CD14-positive monocyte (primary cell): Measurements from ENCODE around the gene CREB3L1. TPM values are rescaled to one million over a fixed set of nuclear protein-coding genes. Genes with fewer than 3 reads are reported as not detected.

Experiments
- DNase-seq, 3 donors: peaks; one replicate each; pipeline ENCODE4 v3.0.0-alpha.2; 2011 to 2022
- H2AFZ ChIP-seq: 2 replicates; pipeline ENCODE4 v1.6.0; 2012; ENCODE audit warnings: mild to moderate bottlenecking, low read depth, low read length, inconsistent platforms; ENCODE audit not compliant: insufficient read depth, poor library complexity, severe bottlenecking
- H3K27ac ChIP-seq, 2 donors: 1 replicate in 1 of 2; 2 replicates in 1 of 2; pipeline ENCODE4 v1.5.1; 2012 to 2013; ENCODE audit warnings: low read length in 2 of 2, control low read depth in 1 of 2, inconsistent platforms in 1 of 2, low read depth in 1 of 2, mild to moderate bottlenecking in 1 of 2
- H3K27me3 ChIP-seq, 2 donors: one replicate each; pipeline versions ENCODE4 v1.6.0 to v1.6.1; 2011 to 2013; ENCODE audit warnings: low read length in 2 of 2; ENCODE audit not compliant: control insufficient read depth in 2 of 2, insufficient read depth in 2 of 2
- H3K36me3 ChIP-seq, 2 donors: replicated peaks in 1 of 2; 1 replicate in 1 of 2; 2 replicates in 1 of 2; pipeline versions ENCODE4 v1.5.1 to v1.6.1; 2012 to 2013; ENCODE audit warnings: low read length in 2 of 2, control low read depth in 1 of 2, inconsistent platforms in 1 of 2, mild to moderate bottlenecking in 1 of 2; ENCODE audit not compliant: insufficient read depth in 2 of 2, control insufficient read depth in 1 of 2
- H3K4me1 ChIP-seq, 2 donors: 1 replicate in 1 of 2; 2 replicates in 1 of 2; pipeline versions ENCODE4 v1.5.1 to v1.6.1; 2012 to 2013; ENCODE audit warnings: low read length in 2 of 2, control low read depth in 1 of 2, inconsistent platforms in 1 of 2, mild to moderate bottlenecking in 1 of 2, moderate library complexity in 1 of 2; ENCODE audit not compliant: insufficient read depth in 2 of 2, control insufficient read depth in 1 of 2
- H3K4me2 ChIP-seq: replicated peaks from 2 replicates; pipeline ENCODE3; 2012; ENCODE audit warnings: low read length, moderate library complexity, mild to moderate bottlenecking; ENCODE audit not compliant: poor library complexity, severe bottlenecking; ENCODE audit errors: extremely low read depth
- H3K4me3 ChIP-seq, 3 experiments: fragments of 200-600 bp in 1 of 3; sonication (generic) in 1 of 3; replicated peaks in 1 of 3; 1 replicate in 2 of 3; 2 replicates in 1 of 3; pipeline ENCODE4 v1.5.1; 2011 to 2013; ENCODE audit warnings: low read length in 3 of 3, mild to moderate bottlenecking in 3 of 3, control low read depth in 2 of 3, low read depth in 2 of 3, inconsistent platforms in 1 of 3, moderate library complexity in 1 of 3
- H3K79me2 ChIP-seq: 2 replicates; pipeline ENCODE4 v1.6.0; 2012; ENCODE audit warnings: mild to moderate bottlenecking, control low read depth, inconsistent platforms, low read length, moderate library complexity; ENCODE audit not compliant: insufficient read depth
- H3K9ac ChIP-seq: 2 replicates; pipeline ENCODE4 v1.6.0; 2017; ENCODE audit warnings: low read length, mild to moderate bottlenecking; ENCODE audit not compliant: insufficient read depth, poor library complexity, severe bottlenecking
- H3K9me3 ChIP-seq, 2 donors: replicated peaks in 1 of 2; 1 replicate in 1 of 2; 2 replicates in 1 of 2; pipeline versions ENCODE4 v1.5.1 to v1.6.1; 2012 to 2013; ENCODE audit warnings: low read length in 2 of 2, control low read depth in 1 of 2; ENCODE audit not compliant: control insufficient read depth in 1 of 2, insufficient read depth in 1 of 2
- H4K20me1 ChIP-seq: 2 replicates; pipeline ENCODE4 v1.6.0; 2012; ENCODE audit warnings: mild to moderate bottlenecking, low read length, control low read depth, moderate library complexity; ENCODE audit not compliant: insufficient read depth
- H3K27ac Mint-ChIP-seq, 7 donors: one replicate each; pipeline ENCODE4 v1.8.0; 2020; ENCODE audit warnings: mild to moderate bottlenecking in 7 of 7, mixed read lengths in 7 of 7, moderate library complexity in 6 of 7, inconsistent platforms in 2 of 7
- H3K27me3 Mint-ChIP-seq, 3 donors: one replicate each; pipeline ENCODE4 v1.8.0; 2021 to 2022; ENCODE audit warnings: low read depth in 3 of 3, mild to moderate bottlenecking in 3 of 3, mixed read lengths in 3 of 3, moderate library complexity in 3 of 3, inconsistent platforms in 1 of 3
- H3K36me3 Mint-ChIP-seq, 2 donors: one replicate each; pipeline ENCODE4 v1.8.0; 2020; ENCODE audit warnings: mixed read lengths in 2 of 2, inconsistent platforms in 1 of 2, mild to moderate bottlenecking in 1 of 2
- H3K4me1 Mint-ChIP-seq: one replicate; pipeline ENCODE4 v1.8.0; 2020; ENCODE audit warnings: mild to moderate bottlenecking, mixed read lengths
- H3K4me3 Mint-ChIP-seq, 2 donors: one replicate each; pipeline ENCODE4 v1.8.0; 2020; ENCODE audit warnings: mild to moderate bottlenecking in 2 of 2, mixed read lengths in 2 of 2, moderate library complexity in 1 of 2
- H3K9me3 Mint-ChIP-seq, 7 donors: one replicate each; pipeline ENCODE4 v1.8.0; 2020 to 2022; ENCODE audit warnings: mixed read lengths in 7 of 7, mild to moderate bottlenecking in 6 of 7, moderate library complexity in 6 of 7, inconsistent platforms in 2 of 7
- WGBS: methylation state at CpG from one replicate; pipeline ENCODE4 v1.1.5; 2013; ENCODE audit warnings: missing lambda C conversion rate; ENCODE audit not compliant: insufficient coverage; 5-methylcytosine and 5-hydroxymethylcytosine counted together
- intact Hi-C, 2 donors: fragments of 100-400 bp; cut with micrococcal nuclease; formaldehyde crosslinking; loops; one replicate each; pipeline versions ENCODE4 v1.15.0 to v1.15.1; 2023
- polyA plus RNA-seq, 3 donors: library from polyadenylated mRNA; depleted of rRNA in 1 of 3; unstranded in 2 of 3; stranded (reverse) in 1 of 3; fragments of 300-500 nt in 2 of 3; fragments of >200 nt in 1 of 3; fragmentation: Illumina TruSeq in 2 of 3; gene quantifications; 1 replicate in 2 of 3; 2 replicates in 1 of 3; pipeline ENCODE4 v1.2.3, GENCODE V29; 2012 to 2021
- TF ChIP-seq, protein P1 (sequence below): fragments of 200-600 bp; IDR thresholded peaks from one replicate; pipeline ENCODE4 v1.8.0; 2022; ENCODE audit warnings: antibody characterized with exemption, mild to moderate bottlenecking

CREB3L1 gene
- polyA plus RNA-seq, 3 donors = not detected

DNA sequence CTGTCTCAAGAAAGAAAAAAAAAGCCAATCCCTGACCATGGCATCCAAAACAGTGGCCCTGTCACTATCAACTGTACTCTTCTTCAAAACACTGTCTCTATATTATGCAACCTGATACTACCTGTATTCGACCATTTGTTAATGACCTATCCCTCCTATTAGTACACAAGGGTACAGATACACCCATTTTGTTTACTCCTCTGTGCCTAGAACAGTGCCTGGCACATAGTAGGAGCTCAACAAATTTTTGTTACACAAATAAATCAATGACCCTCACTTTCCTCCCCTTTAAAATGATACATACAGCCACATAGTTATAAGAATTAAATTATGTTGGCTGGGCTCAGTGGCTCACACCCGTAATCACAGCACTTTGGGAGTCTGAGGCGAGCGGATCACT, 13.4 kb upstream of the CREB3L1 start:
- Mint-ChIP-seq H3K27ac (no peak overlapping the region), H3K4me1 (peaks cover 8% of the 10 kb centered on the region), H3K27me3 (peaks cover 0 to 5% (median 5%) of the 10 kb centered on the region in 3 donors), H3K9me3 (peaks cover 0 to 3% (median 0%) of the 10 kb centered on the region in 7 donors), H3K36me3 (no peaks in the 10 kb centered on the region), H3K4me3 (no peak overlapping the region)
- Histone ChIP-seq H3K4me3 (no peak overlapping the region), H3K9ac (no peak overlapping the region), H3K36me3 (no peaks in the 10 kb centered on the region), H3K9me3 (no peaks in the 10 kb centered on the region), H4K20me1 (no peaks in the 10 kb centered on the region), H3K79me2 (no peaks in the 10 kb centered on the region), H3K4me2 (no peak overlapping the region), H3K27ac (no peak overlapping the region), H3K27me3 (no peaks in the 10 kb centered on the region), H3K4me1 (peaks cover 0 to 5% of the 10 kb centered on the region in 2 donors), H2AFZ (no peak overlapping the region)
- DNase-seq = no peak
- WGBS = 82% methylated on average over 1 of the region's 4 CpGs
- intact Hi-C loops = no loop called here
- TF ChIP-seq, protein P1, sequence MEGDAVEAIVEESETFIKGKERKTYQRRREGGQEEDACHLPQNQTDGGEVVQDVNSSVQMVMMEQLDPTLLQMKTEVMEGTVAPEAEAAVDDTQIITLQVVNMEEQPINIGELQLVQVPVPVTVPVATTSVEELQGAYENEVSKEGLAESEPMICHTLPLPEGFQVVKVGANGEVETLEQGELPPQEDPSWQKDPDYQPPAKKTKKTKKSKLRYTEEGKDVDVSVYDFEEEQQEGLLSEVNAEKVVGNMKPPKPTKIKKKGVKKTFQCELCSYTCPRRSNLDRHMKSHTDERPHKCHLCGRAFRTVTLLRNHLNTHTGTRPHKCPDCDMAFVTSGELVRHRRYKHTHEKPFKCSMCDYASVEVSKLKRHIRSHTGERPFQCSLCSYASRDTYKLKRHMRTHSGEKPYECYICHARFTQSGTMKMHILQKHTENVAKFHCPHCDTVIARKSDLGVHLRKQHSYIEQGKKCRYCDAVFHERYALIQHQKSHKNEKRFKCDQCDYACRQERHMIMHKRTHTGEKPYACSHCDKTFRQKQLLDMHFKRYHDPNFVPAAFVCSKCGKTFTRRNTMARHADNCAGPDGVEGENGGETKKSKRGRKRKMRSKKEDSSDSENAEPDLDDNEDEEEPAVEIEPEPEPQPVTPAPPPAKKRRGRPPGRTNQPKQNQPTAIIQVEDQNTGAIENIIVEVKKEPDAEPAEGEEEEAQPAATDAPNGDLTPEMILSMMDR = no peak

DNA sequence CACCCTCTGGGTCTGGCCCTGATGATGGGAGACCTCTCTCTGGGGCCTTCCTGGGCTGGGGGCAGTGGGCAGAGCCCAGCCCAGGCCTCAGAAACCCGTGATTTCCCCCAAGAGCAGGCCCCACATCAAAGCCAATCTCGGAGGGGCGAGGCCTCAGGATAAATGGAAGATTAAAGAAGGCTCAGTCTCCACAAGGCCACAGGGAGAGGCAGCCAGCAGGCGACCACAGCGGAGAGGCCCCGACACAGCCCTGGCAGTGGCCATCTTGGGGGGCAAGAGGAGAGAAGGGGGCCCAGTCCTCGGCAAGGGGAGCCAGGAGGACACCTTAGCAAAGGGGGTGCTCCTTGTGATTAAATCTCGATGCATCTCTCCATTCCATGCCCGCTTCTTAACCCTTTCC, 12.5 kb upstream of the CREB3L1 start:
- intact Hi-C loops = no loop called here
- H2AFZ ChIP-seq = no peak overlapping the region
- no peaks in the 10 kb centered on the region for H3K27me3 ChIP-seq
- Mint-ChIP-seq H3K27ac (no peak overlapping the region), H3K27me3 (peaks cover 0 to 4% (median 4%) of the 10 kb centered on the region in 3 donors), H3K36me3 (no peaks in the 10 kb centered on the region), H3K9me3 (peaks cover 0 to 3% (median 0%) of the 10 kb centered on the region in 7 donors), H3K4me1 (peaks cover 8% of the 10 kb centered on the region), H3K4me3 (no peak overlapping the region)
- H3K27ac ChIP-seq = no peak overlapping the region
- no peak overlapping the region for H3K9ac ChIP-seq
- no peak for DNase-seq
- no peak overlapping the region for H3K4me2 ChIP-seq
- H3K4me3 ChIP-seq = no peak overlapping the region
- no peaks in the 10 kb centered on the region for H3K9me3 ChIP-seq
- H3K4me1 ChIP-seq = peaks cover 0 to 5% of the 10 kb centered on the region in 2 donors
- WGBS = 100% methylated on average over 3 of the region's 9 CpGs
- H4K20me1 ChIP-seq = no peaks in the 10 kb centered on the region
- TF ChIP-seq, protein P1 = no peak
- no peaks in the 10 kb centered on the region for H3K79me2 ChIP-seq
- H3K36me3 ChIP-seq = no peaks in the 10 kb centered on the region
